Limb (tissue), 2 donors: ENCODE data around the gene NRP1.
A peak's percentile ranks its signal among the peaks of the same experiment; 100 is the strongest.

ENCODE experiments used
- DNase-seq, 2 donors: peaks; one replicate each; pipeline ENCODE4 v3.0.0-alpha.2; 2016; ENCODE audit errors: extremely low spot score in 2 of 2

NRP1 gene

GRCh38 chr10:33189363-33189762 lies 145.1 kb downstream of the NRP1 start:
- DNase-seq, result no peak

GRCh38 chr10:33187427-33187999 lies 147.0 kb downstream of the NRP1 start:
- DNase-seq, result no peak

- no peak for DNase-seq
Measured at GRCh38 chr10:33186150-33186549, 148.3 kb downstream of the NRP1 start.

- DNase-seq, result no peak
Measured at GRCh38 chr10:33183655-33184054, 150.8 kb downstream of the NRP1 start.

- DNase-seq, result no peak
Measured at GRCh38 chr10:33180921-33181320, 153.5 kb downstream of the NRP1 start.

GRCh38 chr10:33180390-33180789 lies 154.1 kb downstream of the NRP1 start:
- no peak for DNase-seq

- no peak for DNase-seq
Measured at GRCh38 chr10:33179067-33179466, 155.4 kb downstream of the NRP1 start.

- no peak for DNase-seq
Measured at GRCh38 chr10:33178026-33178755, 156.3 kb downstream of the NRP1 start.

- DNase-seq, result no peak
Measured at GRCh38 chr10:33176688-33177087, 157.8 kb downstream of the NRP1 start.

GRCh38 chr10:33174674-33175434 lies 159.6 kb downstream of the NRP1 start:
- no peak for DNase-seq

- DNase-seq, result no peak
Measured at GRCh38 chr10:33165911-33166310, 168.6 kb downstream of the NRP1 start.

GRCh38 chr10:33164060-33164709 lies 170.3 kb downstream of the NRP1 start:
- DNase-seq, result peak in 1 of 2 donors; percentile 44

- no peak for DNase-seq
Measured at GRCh38 chr10:33162248-33162575, 172.3 kb downstream of the NRP1 start.

GRCh38 chr10:33161550-33162247 lies 172.8 kb downstream of the NRP1 start:
- no peak for DNase-seq

GRCh38 chr10:33160151-33160550 lies 174.3 kb downstream of the NRP1 start:
- DNase-seq, result no peak

- DNase-seq, result no peak
Measured at GRCh38 chr10:33157103-33157502, 177.4 kb downstream of the NRP1 start.

GRCh38 chr10:33155720-33156638 lies 178.5 kb downstream of the NRP1 start:
- DNase-seq, result no peak

- DNase-seq, result no peak
Measured at GRCh38 chr10:33154590-33154989, 179.9 kb downstream of the NRP1 start.

- DNase-seq, result no peak
Measured at GRCh38 chr10:33153968-33154327, 180.5 kb downstream of the NRP1 start.

GRCh38 chr10:33153251-33153967 lies 181.1 kb downstream of the NRP1 start:
- no peak for DNase-seq
